Esophagus squamous epithelium (tissue), 4 donors: ENCODE data around the gene ARMH3.

Source experiments
- CTCF ChIP-seq, 6 experiments: fragments of 450-650 bp in 4 of 6; fragments of 200-600 bp in 2 of 6; sonication (generic) in 2 of 6; IDR thresholded peaks; one replicate each; pipeline ENCODE4 v1.5.1; 2016 to 2019; ENCODE audit warnings: antibody characterized with exemption in 6 of 6, mild to moderate bottlenecking in 4 of 6, moderate library complexity in 4 of 6
- POLR2A ChIP-seq, 4 donors: fragments of 450-650 bp; IDR thresholded peaks; one replicate each; pipeline ENCODE4 v1.6.1; 2017; ENCODE audit warnings: antibody characterized with exemption in 4 of 4, mild to moderate bottlenecking in 4 of 4, moderate library complexity in 3 of 4

DNA sequence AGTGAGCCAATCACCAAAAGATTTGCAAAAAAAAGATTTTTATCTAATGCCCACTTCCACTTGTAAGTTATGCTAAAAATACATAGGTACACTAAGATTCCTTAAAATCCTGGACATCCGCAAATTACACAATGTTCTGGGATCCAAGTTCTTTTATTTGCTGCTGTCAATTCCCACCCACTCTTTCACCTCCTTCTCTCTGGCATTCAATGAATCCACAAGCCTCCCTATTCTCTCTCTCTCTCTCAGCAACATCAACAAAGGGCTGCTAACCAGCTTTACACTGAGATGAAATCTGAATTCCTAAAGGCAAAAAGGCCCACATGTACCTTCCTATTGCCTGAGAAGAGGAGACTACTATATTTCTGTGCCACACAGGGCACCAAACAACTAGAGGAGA, 99.9 kb downstream of the ARMH3 start:
- no peak for TF ChIP-seq CTCF (IDR thresholded peaks at IDR 0.05)
- no peak for TF ChIP-seq POLR2A (IDR thresholded peaks at IDR 0.05)
